GM21381 (cell line): ENCODE measurements around the gene PLXND1.
"Not testable (repeated sequence)": the region's sequence is repeated elsewhere in the genome, so short reads cannot be mapped to it uniquely, and the experiment has no call there.

Experiments used
- ATAC-seq: cut with Tn5 transposase; IDR thresholded peaks from one replicate; pipeline ENCODE4 v1.9.1; 2021; ENCODE audit warnings: mild to moderate bottlenecking, moderate library complexity; ENCODE audit not compliant: unreplicated experiment

PLXND1 gene

GRCh38 chr3:129515108-129515820, 91.2 kb downstream of the PLXND1 start:
- not testable (repeated sequence) for ATAC-seq

GRCh38 chr3:129514563-129514962, 91.9 kb downstream of the PLXND1 start:
- no peak for ATAC-seq

DNA sequence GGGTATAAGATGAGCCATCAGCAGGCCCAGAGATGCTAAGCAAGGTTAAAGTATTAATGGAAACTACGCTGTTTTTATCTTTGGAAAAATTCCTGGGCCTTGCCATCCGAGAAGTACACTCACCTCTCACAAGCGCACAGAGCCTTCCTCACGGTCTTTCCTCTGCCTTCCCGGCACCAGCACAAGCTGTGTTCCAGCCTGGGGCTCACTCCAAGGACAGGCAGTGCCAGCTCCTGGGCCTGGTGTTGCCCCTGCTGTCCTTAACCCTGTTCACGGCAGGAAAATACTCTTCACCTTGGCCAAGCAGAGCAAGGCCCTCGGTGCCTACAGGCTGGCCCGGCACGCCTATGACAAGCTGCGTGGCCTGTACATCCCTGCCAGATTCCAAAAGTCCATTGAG, 92.4 kb downstream of the PLXND1 start:
- ATAC-seq: no peak

- ATAC-seq: no peak
Observed at GRCh38 chr3:129513705-129514104, 92.8 kb downstream of the PLXND1 start.

GRCh38 chr3:129512595-129512994, 93.9 kb downstream of the PLXND1 start:
- ATAC-seq: no peak

DNA sequence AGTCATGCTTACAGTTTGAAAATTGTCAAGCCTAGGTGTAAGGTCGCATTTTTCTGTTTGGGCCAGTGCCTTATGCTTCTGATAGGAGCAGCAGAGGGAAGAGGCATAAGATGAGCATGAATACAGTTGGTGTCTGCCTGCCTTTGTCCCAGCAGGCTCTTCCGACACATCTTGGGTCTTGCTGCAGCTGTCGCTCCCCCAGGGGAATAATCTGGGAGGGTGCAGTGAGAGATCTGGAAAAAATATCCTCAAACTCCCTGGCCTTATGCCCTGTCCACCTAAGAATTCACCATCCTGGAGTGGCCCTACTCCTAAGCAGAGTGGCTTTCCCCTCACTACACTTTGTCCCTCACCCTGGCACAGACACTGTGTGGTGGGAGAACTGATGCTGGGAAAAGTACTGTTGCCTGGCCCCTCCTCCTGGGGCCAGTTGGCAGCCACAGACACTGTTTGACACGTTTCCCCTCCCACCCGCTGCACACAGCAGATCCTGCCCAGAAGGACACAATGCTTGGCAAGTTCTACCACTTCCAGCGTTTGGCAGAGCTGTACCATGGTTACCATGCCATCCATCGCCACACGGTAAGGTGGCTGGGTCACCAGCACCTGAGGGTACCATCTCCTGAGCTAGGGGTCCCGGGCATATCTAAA, 99.2 kb downstream of the PLXND1 start:
- no peak for ATAC-seq

DNA sequence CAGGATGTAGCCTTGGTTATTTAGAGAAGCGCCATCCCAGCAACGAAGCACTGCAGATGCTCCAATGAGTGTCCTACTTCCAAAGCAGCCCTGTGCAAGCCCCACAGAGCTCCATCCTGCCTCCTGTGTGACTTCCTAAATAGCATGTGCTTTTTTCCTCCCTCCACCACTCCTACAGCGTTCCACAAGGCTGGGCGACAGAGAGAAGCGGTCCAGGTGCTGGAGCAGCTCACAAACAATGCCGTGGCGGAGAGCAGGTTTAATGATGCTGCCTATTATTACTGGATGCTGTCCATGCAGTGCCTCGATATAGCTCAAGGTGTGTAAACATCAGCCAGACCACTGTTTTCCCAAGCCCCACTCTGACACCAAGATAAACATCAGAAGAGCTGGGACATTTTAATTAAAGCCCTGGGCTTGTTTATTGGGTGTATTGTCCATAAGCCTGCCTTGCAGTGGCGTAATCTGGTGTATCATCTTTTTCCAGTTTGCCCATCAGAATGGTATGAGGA, 100.2 kb downstream of the PLXND1 start:
- no peak for ATAC-seq

DNA sequence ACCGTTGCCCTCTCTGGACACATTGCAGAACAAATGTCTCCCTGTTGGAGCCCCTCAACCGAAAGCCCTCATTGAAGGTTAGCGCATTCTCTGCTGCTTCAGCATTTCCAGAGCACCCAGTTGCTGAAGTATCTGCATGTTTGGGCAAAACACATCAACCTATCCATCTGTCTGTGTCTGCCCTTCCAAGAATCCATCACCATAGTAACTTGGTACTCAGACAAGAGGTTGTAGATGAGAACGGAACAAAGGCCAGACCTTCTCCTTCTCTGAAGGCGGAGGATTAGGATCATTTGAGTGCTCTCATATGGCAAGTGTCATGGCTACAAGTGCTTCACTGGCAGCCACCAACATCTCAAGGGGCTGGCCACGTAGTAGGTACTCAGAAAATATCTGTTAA, 101.1 kb downstream of the PLXND1 start:
- no peak for ATAC-seq
